Activated CD4-positive, alpha-beta T cell treated with anti-CD3 and anti-CD28 coated beads, Interleukin-2, amount 50 U/mL, for 1 hour (primary cell): ENCODE data around the gene OBI1.
"Not testable (repeated sequence)": the region's sequence is repeated elsewhere in the genome, so short reads cannot be mapped to it uniquely, and the experiment has no call there.

Source experiments
- DNase-seq: peaks from one replicate; pipeline ENCODE4 v3.0.0-alpha.2; 2020

Gene OBI1

GRCh38 chr13:78658630-78659449 is at the start of gene OBI1:
TSS of gene OBI1 (minus strand) at chr13:78659155. CDS start at chr13:78659120, 35 bp downstream.
- DNase-seq: peak; percentile 88

- no peak for DNase-seq
Measured at GRCh38 chr13:78701383-78701782, 42.4 kb upstream of the OBI1 start.

DNA sequence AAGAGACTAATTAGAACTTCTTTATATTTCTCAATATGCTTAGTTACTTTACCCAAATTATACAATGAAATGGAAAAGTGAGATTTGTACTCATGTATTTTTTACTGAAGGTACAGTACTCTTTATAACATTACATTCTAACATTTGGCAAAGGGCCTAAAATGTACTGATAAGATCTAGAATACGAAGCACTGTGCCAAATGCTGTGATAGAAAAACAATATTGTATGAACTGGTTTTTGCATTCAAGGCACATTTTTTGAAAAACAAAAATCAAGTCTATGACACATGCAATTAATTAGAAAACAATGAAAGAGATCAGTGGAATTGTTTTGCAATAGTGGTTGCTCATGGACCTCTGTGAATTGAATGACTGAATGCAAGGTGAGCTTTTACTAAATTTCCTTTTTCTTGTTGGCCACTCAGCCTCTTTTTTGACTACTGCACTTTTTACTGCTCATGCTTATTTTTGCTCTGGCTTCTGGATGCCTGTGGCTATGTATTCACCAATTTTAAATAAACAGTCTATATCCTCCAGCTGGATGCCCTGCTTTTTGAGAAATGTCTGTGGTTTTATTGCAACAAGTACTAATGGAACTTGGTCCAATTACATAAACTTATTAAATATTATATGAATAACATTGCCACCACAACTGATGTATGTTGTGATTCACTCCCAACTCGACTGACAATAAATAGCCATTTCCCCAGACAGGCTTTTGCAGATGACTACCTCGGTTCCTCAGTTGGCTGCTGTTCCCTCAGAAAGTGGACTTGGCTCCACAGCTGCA is 41.4 kb upstream of the OBI1 start:
- no peak for DNase-seq

GRCh38 chr13:78689011-78689410 is 30.1 kb upstream of the OBI1 start:
- no peak for DNase-seq

DNA sequence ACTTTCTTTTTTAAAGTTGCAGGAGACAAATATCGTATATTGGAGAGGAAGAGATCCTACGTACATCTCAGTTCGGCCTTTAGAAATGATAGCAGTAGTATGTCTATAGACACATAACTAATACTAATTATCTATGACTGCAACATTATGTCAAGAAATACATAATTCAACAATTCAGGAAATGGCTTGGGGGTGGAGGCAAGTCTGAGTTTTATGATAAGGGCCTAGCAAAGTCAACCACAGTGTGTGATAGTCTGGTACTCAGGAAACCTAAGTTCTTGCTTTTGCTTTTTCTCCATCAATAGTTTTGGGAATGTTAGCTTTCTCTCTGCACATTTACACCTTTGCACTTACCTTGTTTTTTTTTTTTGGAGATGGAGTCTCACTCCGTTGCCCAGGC is 27.5 kb upstream of the OBI1 start:
- DNase-seq: no peak

GRCh38 chr13:78680576-78681350 is 21.8 kb upstream of the OBI1 start:
- no peak for DNase-seq

- no peak for DNase-seq
Measured at GRCh38 chr13:78680115-78680561, 21.2 kb upstream of the OBI1 start.

DNA sequence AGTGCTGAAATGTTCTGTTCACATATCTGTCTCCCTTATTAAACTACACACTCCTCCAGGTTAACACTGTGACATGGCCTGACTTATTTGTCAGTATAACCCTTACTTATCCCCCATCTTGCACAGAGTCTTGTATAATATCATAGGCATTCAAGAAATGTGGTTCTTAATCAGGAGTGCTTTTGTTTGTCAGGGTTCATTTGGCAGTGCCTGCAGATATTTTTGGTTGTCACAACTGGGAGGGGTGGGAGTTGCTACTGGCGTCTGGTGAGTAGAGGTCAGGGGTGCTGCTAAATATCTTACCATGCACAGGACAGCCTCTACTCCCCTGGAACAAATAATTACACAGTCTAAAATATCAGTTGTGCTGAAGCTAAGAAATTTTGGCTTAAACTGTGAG is 20.4 kb upstream of the OBI1 start:
- DNase-seq: no peak

DNA sequence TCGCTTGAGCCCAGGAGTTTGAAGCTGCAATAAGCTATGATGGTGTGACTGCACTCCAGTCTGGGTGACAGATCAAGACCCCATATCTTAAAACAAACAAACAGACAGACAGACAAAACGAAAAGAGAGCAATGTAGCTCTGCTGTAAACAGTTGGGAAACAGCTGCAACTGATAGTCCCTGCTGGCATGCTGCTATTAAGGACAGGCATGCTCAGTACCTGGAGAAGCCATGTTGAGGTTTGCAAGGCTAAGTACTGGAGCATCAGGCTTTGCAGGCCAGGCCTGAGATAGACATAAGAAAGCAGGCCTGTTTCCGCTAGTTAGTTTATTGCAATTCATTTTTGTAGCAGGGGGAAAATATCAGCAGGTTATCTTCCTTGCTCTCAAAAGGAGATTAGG is 16.2 kb upstream of the OBI1 start:
- no peak for DNase-seq

GRCh38 chr13:78674638-78675037 is 15.7 kb upstream of the OBI1 start:
- DNase-seq: no peak

- DNase-seq: no peak
Measured at GRCh38 chr13:78662467-78662866, 3.5 kb upstream of the OBI1 start.

DNA sequence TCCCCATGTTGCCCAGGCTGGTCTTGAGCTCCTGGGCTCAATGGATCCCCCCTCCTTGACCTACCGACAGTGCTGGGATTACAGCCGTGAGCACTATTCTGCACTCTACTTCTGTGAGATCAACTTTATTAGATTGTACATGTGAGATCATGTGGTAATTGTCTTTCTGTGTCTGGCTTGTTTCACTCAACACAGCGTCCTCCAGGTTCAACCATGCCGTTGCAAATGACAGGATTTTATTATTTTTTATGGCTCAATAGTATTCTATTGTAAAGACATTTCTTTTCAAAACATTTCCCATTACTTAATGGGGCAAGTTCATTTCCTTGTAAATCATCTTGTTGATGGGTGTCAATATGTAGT is 1.5 kb upstream of the OBI1 start:
- no peak for DNase-seq

DNA sequence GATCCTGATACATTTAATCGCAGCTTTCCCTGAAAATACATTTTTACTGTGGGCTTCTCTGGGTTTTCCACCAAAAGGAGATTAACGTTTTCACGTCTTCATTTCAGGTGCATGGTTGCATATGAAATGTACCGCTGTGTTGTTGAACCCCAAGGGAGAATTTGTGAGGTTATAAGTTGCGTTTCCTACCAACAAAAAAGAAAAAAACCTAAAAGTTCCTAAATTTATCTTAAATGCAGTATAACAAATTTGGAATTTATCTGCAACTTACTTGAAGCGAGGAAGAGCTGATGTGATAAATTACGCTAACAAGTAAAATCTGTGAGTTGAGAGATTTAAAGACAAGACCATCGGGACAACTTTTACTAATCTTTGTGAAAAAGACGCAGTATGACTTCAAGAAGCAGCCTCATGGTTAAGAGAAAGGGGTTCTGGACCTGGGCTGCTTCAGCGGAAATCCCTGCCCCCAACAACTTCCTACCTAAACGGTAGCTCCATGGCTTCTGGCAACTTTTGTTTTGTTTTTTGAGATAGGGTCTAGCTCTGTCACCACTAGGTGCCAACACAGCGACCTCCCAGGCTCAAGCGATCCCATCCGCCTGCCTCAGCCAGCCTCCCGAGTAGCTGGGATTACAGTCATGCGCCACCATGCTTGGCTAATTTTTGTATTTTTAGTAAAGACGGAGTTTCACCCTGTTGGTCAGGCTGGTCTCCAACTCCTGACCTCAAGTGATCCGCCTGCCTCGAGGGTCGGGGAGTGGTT is 958 bp upstream of the OBI1 start:
- DNase-seq: no peak

GRCh38 chr13:78659450-78659730 is 435 bp upstream of the OBI1 start:
- DNase-seq: no peak

- DNase-seq: no peak
Measured at GRCh38 chr13:78657699-78658629, 991 bp downstream of the OBI1 start.

- DNase-seq: no peak
Measured at GRCh38 chr13:78655906-78656305, 3.0 kb downstream of the OBI1 start.

GRCh38 chr13:78655007-78655406 is 3.9 kb downstream of the OBI1 start:
- no peak for DNase-seq

GRCh38 chr13:78652651-78653050 is 6.3 kb downstream of the OBI1 start:
- DNase-seq: no peak

GRCh38 chr13:78650717-78651083 is 8.3 kb downstream of the OBI1 start:
- DNase-seq: no peak

- no peak for DNase-seq
Measured at GRCh38 chr13:78649997-78650716, 8.8 kb downstream of the OBI1 start.

DNA sequence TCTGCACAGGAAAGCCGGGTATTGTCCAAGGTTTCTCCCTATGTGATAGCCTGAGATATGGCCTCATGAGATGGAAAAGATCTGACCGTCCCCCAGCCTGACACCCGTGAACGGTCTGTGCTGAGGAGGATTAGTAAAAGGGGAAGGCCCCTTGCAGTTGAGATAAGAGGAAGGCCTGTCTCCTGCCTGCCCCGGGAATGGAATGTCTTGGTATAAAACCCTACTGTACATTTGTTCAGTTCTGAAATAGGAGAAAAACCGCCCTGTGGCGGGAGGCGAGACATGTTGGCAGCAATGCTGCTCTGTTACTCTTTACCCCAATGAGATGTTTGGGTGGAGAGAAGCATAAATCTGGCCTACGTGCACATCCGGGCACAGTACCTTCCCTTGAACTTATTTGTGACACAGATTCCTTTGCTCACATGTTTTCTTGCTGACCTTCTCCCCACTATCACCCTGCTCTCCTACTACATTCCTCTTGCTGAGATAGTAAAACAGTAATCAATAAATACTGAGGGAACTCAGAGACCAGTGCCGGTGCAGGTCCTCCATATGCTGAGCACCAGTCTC is 11.8 kb downstream of the OBI1 start:
- not testable (repeated sequence) for DNase-seq
